HAP-1 (cell line): ENCODE results near the gene SRC.

Experiments
- DNase-seq, 2 experiments: peaks; one replicate each; pipeline ENCODE4 v3.0.0-alpha.2; 2016 to 2020; ENCODE audit warnings: low spot score in 2 of 2
- H3K27me3 ChIP-seq: fragments of 250-450 bp; sonication (Bioruptor Pico); 2 replicates; pipeline ENCODE4 v1.5.1; 2020; ENCODE audit warnings: low read depth, mild to moderate bottlenecking, moderate library complexity
- H3K36me3 ChIP-seq: fragments of 250-450 bp; sonication (Bioruptor Pico); replicated peaks from 2 replicates; pipeline ENCODE4 v1.5.1; 2020; ENCODE audit warnings: mild to moderate bottlenecking
- H3K4me1 ChIP-seq: fragments of 250-450 bp; sonication (Bioruptor Pico); 2 replicates; pipeline ENCODE4 v1.5.1; 2020; ENCODE audit warnings: mild to moderate bottlenecking
- H3K4me3 ChIP-seq: fragments of 250-450 bp; sonication (Bioruptor Pico); 2 replicates; pipeline ENCODE4 v1.5.1; 2020; ENCODE audit warnings: mild to moderate bottlenecking, moderate library complexity
- H3K9me3 ChIP-seq: fragments of 250-450 bp; sonication (Bioruptor Pico); 2 replicates; pipeline ENCODE4 v1.5.1; 2020; ENCODE audit warnings: mild to moderate bottlenecking, moderate library complexity
- in situ Hi-C: fragments of 300-500 bp; cut with MboI; formaldehyde crosslinking; loops from 3 replicates; pipeline ENCODE4 v1.14.3; 2020; ENCODE audit warnings: low sequenced_read_pairs, inconsistent platforms, mixed read lengths

SRC gene

GRCh38 chr20:37430044-37430443, 84.1 kb downstream of the SRC start:
- in situ Hi-C loops, result no loop called here
- DNase-seq, result no peak
- H3K27me3 ChIP-seq, result peaks cover 30% of the 10 kb centered on the region; the same call in 1 of the 2 replicates
- H3K4me3 ChIP-seq, result no peak overlapping the region
- no peaks in the 10 kb centered on the region for H3K36me3 ChIP-seq
- no peaks in the 10 kb centered on the region for H3K4me1 ChIP-seq
- no peaks in the 10 kb centered on the region for H3K9me3 ChIP-seq

GRCh38 chr20:37430778-37431460, 85.0 kb downstream of the SRC start:
- no peak for DNase-seq
- H3K9me3 ChIP-seq, result no peaks in the 10 kb centered on the region
- in situ Hi-C loops, result no loop called here
- H3K4me3 ChIP-seq, result no peak overlapping the region
- no peaks in the 10 kb centered on the region for H3K36me3 ChIP-seq
- no peaks in the 10 kb centered on the region for H3K4me1 ChIP-seq
- H3K27me3 ChIP-seq, result peaks cover 22% of the 10 kb centered on the region; the same call in 1 of the 2 replicates

- Histone ChIP-seq H3K4me1 (no peaks in the 10 kb centered on the region), H3K9me3 (no peaks in the 10 kb centered on the region), H3K27me3 (peaks cover 16% of the 10 kb centered on the region; the same call in 1 of the 2 replicates), H3K4me3 (no peak overlapping the region), H3K36me3 (no peaks in the 10 kb centered on the region)
- in situ Hi-C loops, result no loop called here
- no peak for DNase-seq
Observed at GRCh38 chr20:37431786-37432185, 85.8 kb downstream of the SRC start.

GRCh38 chr20:37432606-37433005, 86.7 kb downstream of the SRC start:
- Histone ChIP-seq H3K27me3 (peaks cover 14% of the 10 kb centered on the region; the same call in 1 of the 2 replicates), H3K36me3 (no peaks in the 10 kb centered on the region), H3K4me1 (no peaks in the 10 kb centered on the region), H3K9me3 (no peaks in the 10 kb centered on the region), H3K4me3 (no peak overlapping the region)
- in situ Hi-C loops, result no loop called here
- DNase-seq, result no peak

GRCh38 chr20:37435607-37436006, 89.7 kb downstream of the SRC start:
- Histone ChIP-seq H3K36me3 (no peaks in the 10 kb centered on the region), H3K9me3 (no peaks in the 10 kb centered on the region), H3K4me3 (no peak overlapping the region), H3K27me3 (peaks cover 14% of the 10 kb centered on the region; the same call in 1 of the 2 replicates), H3K4me1 (no peaks in the 10 kb centered on the region)
- in situ Hi-C loops, result no loop called here
- no peak for DNase-seq

- in situ Hi-C loops, result no loop called here
- DNase-seq, result no peak
- no peaks in the 10 kb centered on the region for H3K4me1 ChIP-seq
- H3K4me3 ChIP-seq, result no peak overlapping the region
- H3K36me3 ChIP-seq, result no peaks in the 10 kb centered on the region
- H3K9me3 ChIP-seq, result no peaks in the 10 kb centered on the region
- peaks cover 10% of the 10 kb centered on the region; the same call in 1 of the 2 replicates for H3K27me3 ChIP-seq
Observed at GRCh38 chr20:37436527-37437186, 90.7 kb downstream of the SRC start.

- Histone ChIP-seq H3K27me3 (peaks cover 7% of the 10 kb centered on the region; the same call in 1 of the 2 replicates), H3K4me3 (no peak overlapping the region), H3K36me3 (no peaks in the 10 kb centered on the region), H3K9me3 (no peaks in the 10 kb centered on the region), H3K4me1 (no peaks in the 10 kb centered on the region)
- in situ Hi-C loops, result no loop called here
- no peak for DNase-seq
Observed at GRCh38 chr20:37437676-37438075, 91.7 kb downstream of the SRC start.

GRCh38 chr20:37438464-37439222, 92.7 kb downstream of the SRC start:
- in situ Hi-C loops, result no loop called here

GRCh38 chr20:37439223-37439933, 93.4 kb downstream of the SRC start:
- Histone ChIP-seq H3K36me3 (no peaks in the 10 kb centered on the region), H3K4me3 (no peak overlapping the region), H3K4me1 (no peaks in the 10 kb centered on the region), H3K27me3 (peaks cover 2% of the 10 kb centered on the region; the same call in 1 of the 2 replicates), H3K9me3 (no peaks in the 10 kb centered on the region)
- no peak for DNase-seq
- in situ Hi-C loops, result no loop called here

More at GRCh38 chr20:37438464-37439222, 92.7 kb downstream of the SRC start:
- no peak for DNase-seq
- no peaks in the 10 kb centered on the region for H3K9me3 ChIP-seq
- no peaks in the 10 kb centered on the region for H3K4me1 ChIP-seq
- H3K36me3 ChIP-seq, result no peaks in the 10 kb centered on the region
- H3K27me3 ChIP-seq, result peaks cover 4% of the 10 kb centered on the region; the same call in 1 of the 2 replicates
- H3K4me3 ChIP-seq, result no peak overlapping the region

- in situ Hi-C loops, result no loop called here
- H3K27me3 ChIP-seq, result no peaks in the 10 kb centered on the region; the same call in 1 of the 2 replicates
- H3K4me1 ChIP-seq, result no peaks in the 10 kb centered on the region
- DNase-seq, result no peak
- no peaks in the 10 kb centered on the region for H3K36me3 ChIP-seq
- H3K4me3 ChIP-seq, result no peak overlapping the region
- no peaks in the 10 kb centered on the region for H3K9me3 ChIP-seq
Observed at GRCh38 chr20:37441023-37441422, 95.1 kb downstream of the SRC start.

- Histone ChIP-seq H3K4me3 (no peak overlapping the region), H3K9me3 (no peaks in the 10 kb centered on the region), H3K27me3 (no peaks in the 10 kb centered on the region; the same call in 1 of the 2 replicates), H3K36me3 (no peaks in the 10 kb centered on the region), H3K4me1 (no peaks in the 10 kb centered on the region)
- in situ Hi-C loops, result no loop called here
- no peak for DNase-seq
Observed at GRCh38 chr20:37442547-37442946, 96.6 kb downstream of the SRC start.

GRCh38 chr20:37442986-37443385, 97.0 kb downstream of the SRC start:
- Histone ChIP-seq H3K27me3 (no peaks in the 10 kb centered on the region; the same call in 1 of the 2 replicates), H3K36me3 (no peaks in the 10 kb centered on the region), H3K4me3 (no peak overlapping the region), H3K9me3 (no peaks in the 10 kb centered on the region), H3K4me1 (no peaks in the 10 kb centered on the region)
- in situ Hi-C loops, result no loop called here
- no peak for DNase-seq

GRCh38 chr20:37443596-37443995, 97.7 kb downstream of the SRC start:
- Histone ChIP-seq H3K27me3 (peaks cover under 1% of the 10 kb centered on the region), H3K36me3 (no peaks in the 10 kb centered on the region), H3K4me1 (no peaks in the 10 kb centered on the region), H3K9me3 (no peaks in the 10 kb centered on the region), H3K4me3 (no peak overlapping the region)
- in situ Hi-C loops, result no loop called here
- no peak for DNase-seq
